Ureter (tissue), 1 donor: ENCODE measurements around the gene GRIN2C. TPM values are rescaled to one million over a fixed set of nuclear protein-coding genes. Genes with fewer than 3 reads are reported as not detected.
"Not testable (repeated sequence)": the region's sequence is repeated elsewhere in the genome, so short reads cannot be mapped to it uniquely, and the experiment has no call there.

Experiments
- DNase-seq: peaks from one replicate; pipeline ENCODE4 v3.0.0-alpha.2; 2020; ENCODE audit warnings: low spot score
- total RNA-seq: library from RNA; stranded (reverse); gene quantifications from one replicate; pipeline ENCODE4 v1.2.4, GENCODE V29; 2023
- donor health status: DM: yes; HTN: yes; CAD: no.

Gene GRIN2C
- total RNA-seq = 0.23 TPM

DNA sequence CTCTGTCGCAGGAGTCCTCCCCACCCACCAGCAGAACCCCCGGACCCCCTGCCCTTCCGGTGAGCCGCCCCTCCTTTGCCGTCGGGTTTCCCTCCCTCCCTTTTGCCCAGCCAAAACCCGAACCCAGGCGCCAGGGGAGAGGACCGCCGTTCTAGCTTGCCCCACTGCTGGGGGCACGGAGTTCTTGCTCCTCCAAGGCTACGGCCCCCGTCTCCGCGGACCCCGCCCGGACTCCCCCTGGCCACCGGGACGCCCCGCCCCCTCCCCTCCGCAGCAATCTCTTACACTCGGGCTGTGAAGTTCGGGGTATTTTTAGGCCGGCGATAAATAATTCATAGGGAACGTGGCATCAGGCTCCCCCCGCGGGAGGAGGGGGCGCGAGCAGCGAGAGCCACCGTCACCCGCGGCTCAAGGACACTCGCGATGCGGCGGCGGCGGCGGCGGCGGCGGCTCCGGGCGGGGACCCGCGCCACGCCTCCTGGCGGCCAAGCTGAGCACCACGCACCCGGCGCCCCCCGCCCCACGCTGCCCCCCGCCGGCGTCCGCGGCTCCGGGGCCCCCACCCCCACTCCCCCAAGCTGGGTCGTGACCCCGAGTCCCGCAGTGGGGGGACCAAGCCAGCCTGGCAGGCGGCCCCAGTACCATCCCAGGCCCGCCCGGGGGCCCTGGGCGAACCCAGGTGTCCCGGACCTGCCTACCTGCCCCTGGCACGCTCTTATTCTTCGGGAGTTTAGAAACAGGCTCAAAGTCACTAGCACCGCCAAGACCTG is at the start of gene GRIN2C:
GRIN2C (minus strand) TSS at position 427 of the 770 bp plus-strand sequence. CDS start 4,793 bp downstream, outside the sequence.
- no peak for DNase-seq

DNA sequence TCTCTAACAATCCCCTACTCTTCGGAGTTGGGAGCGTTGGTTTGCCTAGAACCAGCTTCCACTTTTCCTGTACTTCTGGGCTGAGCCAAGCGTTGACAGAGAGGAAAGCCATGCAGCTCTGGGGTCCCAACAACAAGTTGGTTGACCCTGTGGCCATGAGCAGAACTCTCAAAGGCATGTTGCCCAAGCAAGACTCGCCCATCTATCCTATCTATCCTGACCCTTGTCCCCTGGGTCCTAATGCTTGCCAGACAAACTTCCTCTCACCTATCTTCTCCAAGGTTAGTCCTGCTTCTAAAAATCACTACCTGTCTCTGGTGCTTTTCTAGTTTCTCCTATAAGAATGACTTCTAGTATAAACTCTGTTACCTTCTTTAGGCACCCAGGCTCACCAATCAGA is 49.4 kb upstream of the GRIN2C start:
- not testable (repeated sequence) for DNase-seq

DNA sequence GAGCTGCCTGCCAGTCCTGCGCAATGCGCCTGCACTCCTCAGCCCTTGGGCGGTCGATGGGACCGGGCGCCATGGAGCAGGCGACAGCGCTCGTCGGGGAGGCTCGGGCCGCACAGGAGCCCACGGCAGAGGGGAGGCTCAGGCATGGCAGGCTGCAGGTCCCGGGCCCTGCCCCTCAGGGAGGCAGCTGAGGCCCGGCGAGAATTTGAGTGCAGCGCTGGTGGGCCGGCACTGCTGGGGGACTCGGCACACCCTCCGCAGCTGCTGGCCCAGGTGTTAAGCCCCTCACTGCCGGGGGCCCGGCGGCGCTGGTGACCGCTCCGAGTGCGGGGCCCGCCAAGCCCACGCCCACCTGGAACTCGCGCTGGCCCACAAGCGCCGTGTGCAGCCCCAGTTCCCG is 47.3 kb upstream of the GRIN2C start:
- no peak for DNase-seq

DNA sequence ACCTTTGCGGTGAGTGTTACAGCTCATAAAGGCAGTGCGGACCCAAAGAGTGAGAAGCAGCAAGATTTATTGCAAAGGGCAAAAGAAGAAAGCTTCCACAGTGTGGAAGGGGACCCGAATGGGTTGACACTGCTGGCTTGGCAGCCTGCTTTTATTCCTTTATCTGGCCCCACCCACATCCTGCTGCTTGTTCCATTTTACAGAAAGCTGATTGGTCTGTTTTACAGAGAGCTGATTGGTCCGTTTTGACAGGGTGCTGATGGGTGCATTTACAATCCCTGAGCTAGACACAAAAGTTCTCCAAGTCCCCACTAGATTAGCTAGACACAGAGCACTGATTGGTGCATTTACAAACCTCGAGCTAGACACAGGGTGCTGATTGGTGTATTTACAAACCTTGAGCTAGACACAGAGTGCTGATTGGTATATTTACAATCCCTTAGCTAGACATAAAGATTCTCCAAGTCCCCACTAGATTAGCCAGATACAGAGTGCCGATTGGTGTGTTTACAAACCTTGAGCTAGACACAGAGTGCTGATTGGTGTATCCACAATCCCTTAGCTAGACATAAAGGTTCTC is 46.6 kb upstream of the GRIN2C start:
- DNase-seq = not testable (repeated sequence)

DNA sequence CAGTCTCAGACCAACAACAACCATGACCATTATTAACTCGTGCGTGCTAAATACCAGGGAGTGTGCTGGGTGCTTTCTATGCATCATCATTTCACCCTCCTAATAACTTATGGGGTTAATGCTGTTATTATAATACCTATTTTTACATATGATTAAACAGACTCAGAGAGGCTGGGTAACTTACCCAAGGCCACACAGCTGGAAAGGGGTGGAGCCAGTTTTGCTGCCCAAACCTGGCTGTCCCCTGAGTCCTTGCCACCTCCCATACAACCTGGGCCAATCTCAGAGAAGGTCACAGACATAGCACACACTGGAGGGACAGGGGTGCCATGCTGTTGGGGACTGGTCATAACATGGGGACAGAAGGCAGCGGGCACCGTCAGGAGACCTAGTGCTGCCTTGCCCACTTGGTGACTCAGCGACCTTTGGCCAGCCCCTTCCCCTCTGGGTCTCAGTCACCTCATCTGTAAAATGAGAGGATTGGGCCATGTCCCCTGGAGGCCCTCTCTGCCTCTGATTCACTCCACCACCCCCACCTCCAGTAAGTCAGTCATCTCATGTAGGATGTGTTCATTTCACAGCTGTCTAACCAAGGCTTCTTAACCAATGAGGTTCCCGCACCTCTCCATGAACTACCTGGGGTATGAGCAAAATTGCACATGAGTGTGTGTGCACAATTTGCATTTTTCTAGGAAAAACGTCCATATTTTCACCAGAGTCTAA is 45.2 kb upstream of the GRIN2C start:
- no peak for DNase-seq

DNA sequence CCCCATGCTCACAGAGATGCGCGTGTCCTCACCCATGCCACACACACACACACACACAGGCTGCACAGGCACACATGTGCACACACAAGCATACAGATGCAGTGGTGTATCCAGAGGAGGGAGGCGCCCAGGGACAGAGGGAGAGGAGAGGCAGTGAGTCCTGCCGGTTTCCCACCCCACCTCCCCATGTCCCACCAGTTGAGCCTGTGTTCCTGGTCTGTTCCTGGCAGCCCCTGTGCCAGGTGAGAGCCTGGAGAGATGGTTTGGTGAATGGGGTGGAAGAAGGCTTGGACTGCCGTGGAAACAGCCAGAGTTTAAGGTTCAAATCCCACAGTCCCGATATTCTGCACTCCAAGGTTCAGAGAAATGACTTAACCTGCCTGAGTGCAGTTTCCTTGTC is 44.0 kb upstream of the GRIN2C start:
- DNase-seq = no peak

DNA sequence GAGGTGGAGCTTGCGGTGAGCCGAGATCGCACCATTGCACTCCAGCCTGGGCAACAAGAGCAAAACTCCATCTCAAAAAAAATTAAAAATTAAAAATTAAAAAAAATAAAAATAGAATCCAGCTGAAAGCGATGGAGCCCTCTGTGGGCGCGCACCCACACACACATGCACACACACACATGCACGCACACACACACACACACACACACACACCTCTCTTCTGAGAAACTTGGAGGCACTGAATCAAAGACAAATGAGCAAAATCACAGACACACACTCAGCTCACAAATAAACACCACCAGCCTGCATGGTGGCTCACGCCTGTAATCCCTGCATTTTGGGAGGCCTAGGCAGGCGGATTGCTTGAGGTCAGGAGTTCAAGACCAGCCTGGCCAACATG is 43.3 kb upstream of the GRIN2C start:
- no peak for DNase-seq

DNA sequence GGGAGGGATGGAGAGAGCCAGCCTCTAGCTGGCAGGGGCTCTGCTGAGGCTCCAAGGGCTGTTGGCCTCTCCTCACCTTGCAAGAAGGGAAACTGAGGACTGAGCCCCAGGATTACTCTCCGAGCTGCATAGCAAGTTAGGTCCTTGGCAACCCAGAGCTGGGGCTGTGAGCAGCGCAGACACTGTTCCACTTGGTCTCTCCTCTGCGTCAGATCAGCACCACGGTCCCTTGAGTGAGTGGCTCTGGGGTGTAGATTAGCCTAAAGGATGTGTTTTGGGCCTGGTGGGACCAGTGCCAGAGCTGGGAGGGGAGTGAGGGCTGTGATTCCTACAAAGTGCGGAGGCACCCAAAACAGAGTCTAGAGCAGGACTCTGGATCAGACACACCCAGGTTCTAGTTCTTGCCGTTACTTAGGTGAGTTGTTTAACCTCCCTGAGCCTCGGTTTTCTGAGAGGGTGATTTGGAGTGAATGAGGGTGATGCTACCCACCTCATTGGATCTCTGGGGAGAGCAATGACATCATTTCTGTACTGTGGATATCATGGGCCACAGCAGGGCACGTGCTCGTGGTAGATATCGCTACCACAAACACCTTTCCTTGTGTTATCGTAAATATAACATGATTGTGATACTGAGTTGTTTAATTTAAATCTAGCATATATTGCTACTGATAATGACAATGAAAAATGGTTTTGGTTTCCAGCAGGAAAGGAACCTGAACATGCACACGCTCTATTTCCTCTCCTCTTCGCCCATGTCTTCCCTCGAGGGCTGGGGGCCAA is 41.9 kb upstream of the GRIN2C start:
- no peak for DNase-seq

DNA sequence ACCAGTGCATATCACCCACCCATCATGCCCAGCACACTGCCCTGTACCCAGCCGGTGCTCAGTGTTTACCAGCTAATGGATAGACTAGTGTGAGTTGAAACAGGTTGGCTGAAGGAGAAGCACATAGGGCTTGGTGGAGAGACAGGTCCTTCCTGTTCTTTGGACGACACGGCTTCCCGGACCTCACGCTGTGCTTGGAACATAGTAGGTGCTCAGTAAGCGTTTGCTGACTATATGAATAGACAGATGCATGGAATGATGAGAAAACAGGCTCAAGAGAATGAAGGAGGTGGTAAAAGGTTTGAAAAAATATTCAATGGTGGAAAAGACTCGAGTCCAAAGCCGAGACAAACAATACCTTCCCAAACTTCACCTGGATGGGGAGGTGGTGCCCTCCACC is 40.5 kb upstream of the GRIN2C start:
- DNase-seq = no peak

DNA sequence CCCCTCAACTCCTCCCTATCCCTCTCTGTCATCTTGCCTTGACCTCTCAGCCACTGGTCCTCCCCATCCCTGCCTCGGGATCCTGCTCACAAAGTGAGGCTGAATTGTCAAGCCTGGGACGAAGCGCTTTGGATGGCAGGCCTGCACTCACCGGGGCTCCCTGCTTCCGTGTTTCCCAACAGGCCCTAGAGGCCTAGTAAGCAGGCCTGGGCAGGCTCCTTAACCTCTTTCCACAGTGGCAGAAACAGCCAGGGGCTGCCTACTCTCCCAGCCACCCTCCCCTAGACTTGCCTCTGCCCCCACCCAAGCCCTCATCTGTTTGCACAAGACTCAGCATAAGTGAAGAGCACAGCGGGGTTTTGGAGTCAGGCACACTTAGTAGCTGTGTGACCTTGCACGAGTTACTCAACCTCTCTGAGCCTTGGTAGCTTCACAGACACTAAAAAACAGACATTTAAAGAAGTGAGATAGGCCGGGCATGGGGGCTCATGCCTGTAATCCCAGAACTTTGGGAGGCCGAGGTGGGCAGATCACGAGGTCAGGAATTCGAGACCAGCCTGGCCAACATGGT is 38.8 kb upstream of the GRIN2C start:
- DNase-seq = peak; percentile 70

DNA sequence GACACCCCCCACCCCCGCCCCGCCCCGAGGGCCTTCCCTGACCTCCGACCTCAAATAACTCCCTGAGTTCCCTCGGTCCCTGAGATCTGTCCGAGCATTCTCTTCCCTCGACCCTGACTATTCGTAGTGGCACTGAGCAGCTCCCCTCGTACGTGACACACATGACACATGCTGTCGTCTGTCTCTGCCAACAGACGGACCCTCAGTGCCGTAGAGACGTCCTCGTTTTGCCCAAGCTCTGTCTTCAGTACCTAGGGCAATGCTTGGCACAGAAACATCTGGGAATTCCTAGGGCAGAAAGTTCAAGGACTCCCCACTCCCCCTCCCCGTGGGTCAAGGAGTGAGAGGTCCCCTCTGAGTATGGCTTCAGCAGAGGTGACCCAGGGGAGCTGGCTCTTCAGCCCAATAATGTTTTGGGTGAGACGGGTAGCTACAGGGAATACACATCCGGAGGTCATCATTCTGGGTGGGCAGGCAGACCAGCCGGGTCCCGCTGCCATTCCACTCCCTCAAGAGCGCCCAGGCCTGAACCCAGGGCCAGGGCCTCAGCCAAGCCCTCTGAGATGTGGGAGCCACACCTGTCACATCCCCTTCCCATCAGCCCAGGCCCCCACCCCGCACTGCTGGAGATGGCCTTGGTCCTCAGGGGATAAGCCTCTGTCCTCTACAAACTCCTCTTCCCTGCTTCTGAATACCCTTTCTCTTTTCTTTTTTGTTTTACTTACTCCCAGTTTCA is 34.4 kb upstream of the GRIN2C start:
- DNase-seq = no peak

DNA sequence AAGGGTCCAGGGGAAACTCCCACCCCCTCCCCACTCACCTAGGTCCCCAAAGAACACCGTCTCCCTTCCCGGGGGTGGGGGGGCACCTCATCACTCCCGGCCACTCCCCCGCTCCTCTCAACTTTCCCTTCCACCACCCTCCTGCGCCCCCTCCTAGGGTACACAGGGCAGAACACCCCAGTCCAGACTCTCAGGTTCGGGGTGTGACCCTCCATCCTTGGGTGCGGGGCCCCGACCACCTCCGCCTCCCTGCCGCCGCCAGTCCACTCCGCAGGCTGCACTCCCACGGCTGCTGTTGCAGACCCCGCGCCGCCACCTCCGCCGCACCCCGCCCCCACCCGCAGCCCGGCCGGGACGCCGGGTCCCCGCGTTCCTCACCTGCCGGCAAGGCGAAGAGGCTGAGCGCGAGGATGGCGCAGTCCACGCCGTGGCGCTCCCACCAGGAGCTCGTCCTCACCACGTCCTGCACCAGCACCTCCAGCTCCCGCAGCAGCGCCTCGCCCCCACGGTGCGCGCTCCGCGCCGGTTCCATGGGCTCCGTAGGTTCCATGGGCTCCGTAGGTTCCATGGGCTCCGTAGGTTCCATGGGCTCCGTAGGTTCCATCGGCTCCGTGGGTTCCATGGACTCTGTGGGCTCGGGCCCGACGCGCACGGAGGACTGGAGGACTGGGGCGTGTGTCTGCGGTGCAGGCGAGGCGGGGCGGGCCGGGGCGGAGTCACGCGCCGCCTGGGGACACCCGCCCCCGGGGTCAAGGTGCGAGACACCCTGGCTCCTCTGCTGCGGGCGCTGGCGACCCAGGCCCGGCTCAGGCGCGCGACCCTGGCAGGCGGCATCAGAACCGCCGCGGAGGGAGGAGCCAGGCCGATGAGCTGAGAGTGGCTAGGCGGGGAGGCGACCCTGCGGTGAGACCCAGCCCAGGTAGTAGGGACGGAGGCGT is 33.6 kb upstream of the GRIN2C start, which contains the start of gene FADS6:
FADS6 (minus strand) TSS at position 660 of the 938 bp plus-strand sequence; CDS start at position 622, 38 bp downstream.
- DNase-seq = no peak

DNA sequence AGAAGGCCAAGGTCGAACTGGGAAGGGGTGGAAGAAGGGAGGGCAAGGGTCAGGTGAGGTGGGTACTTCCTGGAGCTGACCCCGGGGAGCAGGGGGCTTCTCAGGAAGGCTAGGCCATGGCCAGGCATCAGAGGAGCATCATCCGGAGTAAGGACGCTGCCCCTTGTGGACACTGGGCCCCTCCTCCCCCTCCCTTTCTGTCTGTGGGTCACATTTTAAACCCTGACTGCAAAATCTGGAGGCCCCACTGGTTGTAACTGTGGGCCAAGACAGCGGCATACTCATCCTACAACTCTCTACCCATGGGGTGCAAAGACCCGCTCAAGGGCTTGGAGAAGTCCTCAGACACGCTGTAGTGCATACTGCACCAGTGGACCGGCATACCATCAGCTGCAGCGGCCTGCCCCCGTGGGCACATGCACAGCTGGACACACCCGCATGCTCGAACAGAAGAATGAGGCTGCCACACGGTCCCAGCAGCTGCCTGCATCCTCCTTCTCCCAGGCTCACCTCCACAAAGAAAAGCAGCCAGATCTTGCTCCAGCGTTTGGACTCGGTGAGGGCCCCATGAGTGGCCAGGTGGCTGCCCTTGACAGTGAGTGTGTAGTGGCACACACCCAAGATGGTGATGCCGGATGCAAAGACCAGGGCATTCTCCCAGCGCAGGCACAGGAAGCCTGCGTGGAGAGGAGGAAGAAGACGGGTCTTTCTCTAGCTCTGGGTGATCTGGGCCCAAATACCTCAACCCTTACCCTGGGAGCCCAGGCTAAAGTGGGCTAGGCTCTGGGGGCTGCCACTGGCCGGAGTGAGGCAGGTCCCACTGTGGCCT is 32.5 kb upstream of the GRIN2C start:
- DNase-seq = no peak

DNA sequence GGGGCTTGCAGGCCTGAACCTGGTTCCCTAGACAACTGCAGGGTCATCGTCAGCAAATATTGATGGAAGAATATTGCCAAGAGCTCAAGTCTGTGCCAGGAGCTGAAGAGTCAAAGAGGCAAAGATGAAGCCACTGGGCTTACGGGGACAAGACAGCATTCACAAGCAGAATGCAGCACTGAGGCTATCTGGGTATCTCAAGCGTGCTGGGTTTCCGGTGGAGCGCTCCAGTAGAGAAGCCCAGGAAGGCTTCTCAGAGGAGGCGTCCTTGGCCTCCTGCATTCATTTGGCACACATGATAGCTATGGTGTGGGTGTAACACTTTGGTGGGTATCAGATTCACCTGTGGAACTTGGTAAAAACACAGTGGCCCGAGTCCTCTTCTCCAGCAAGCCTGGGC is 30.9 kb upstream of the GRIN2C start:
- DNase-seq = no peak

DNA sequence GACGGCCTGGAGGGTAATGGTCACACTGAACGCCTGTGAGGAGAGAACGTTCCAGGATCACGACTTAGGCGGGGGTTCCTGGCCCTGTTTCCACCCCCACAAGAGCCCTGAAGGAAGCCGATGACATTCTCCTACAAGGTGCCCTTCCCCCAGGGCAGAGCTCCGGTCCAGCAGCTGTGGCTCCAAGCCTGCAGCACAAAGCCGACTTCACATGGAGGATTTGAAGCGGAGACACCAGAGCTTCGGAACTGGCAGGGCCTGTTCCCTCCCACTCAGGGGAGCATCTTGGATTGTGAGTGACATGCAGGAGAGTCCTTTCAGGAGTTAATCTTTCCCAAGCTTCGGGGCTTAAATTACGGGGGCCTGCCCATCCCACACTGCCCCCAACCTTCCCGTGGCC is 28.8 kb upstream of the GRIN2C start:
- DNase-seq = no peak

DNA sequence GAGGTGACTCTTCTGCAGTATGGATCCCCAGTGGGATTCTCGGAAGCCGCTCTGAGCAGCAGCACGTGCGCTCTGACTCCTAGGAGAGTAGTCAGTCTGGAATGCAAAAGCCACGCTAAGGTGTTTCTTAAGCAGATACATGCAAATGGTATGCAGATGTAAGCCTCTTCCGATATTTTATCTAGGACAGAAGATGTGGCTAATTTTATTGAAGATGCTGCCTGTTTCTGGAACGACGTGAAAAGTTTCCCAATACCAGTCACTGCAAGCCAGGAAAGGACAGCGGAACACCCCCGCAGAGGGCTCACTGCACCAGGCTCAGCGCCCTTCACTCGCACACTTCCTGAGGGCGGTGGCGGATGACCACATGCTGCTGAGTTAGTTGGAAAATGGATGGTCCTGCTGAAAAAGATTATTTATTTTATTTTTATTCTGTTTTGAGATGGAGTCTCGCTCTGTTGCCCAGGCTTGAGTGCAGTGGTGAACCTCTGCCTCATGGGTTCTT is 23.6 kb upstream of the GRIN2C start:
- no peak for DNase-seq

DNA sequence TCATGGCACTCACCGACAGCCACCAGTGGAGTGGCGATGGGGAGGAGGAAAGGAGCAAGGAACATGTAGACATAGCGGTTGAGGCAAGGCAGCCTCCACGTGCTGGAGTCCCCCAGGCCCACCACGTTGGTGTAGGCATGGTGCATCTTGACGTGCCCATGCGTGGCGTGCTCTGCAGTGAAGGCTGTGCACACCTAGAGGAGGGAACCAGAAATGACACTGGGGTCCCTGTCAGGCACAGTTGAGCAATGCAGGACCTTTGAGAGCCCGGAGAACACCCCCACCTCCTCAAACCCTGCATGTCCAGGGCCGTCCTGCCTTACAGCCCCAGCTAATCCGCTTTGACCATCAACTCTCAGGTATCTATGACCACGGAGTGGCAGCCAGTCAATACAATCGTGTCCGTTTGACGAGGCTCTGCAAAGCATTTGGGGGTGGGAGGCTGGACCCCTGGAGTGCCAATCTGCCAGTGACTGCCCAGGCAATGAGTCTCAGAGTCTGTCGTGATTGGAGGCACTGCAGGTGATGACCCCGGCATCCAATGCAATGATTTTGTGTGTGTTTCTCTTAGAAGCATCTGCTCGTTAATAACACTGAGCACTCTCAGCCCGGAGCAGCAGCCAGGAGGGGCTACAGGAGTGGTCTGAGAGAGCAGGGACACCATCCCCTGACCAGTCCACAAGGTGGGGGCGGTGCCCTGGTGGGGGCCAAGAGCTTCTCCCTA is 23.0 kb upstream of the GRIN2C start:
- no peak for DNase-seq

DNA sequence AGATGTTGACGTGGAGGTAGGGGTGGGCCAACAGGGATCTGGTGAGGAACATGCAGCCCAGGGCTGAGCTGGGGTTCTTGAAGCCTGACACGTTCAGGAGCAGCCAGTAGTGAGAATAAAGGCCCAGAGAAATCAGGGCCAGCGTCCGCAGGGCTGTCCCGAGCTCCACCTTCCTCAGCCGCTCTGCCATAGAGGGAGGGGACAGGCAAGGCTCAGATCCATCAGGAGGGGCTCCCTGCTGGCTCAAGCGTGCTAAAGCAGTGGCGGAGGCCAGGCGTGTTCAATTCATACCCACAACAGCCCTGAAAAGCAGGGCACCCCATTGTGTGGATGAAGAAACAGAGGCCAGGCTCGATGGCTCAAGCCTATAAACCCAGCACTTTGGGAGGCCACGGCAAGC is 21.4 kb upstream of the GRIN2C start:
- DNase-seq = no peak
